ENCODE measurements around the gene ADRM1. TPM values are rescaled to one million over a fixed set of nuclear protein-coding genes. Genes with fewer than 3 reads are reported as not detected.

Gene ADRM1, protein sequence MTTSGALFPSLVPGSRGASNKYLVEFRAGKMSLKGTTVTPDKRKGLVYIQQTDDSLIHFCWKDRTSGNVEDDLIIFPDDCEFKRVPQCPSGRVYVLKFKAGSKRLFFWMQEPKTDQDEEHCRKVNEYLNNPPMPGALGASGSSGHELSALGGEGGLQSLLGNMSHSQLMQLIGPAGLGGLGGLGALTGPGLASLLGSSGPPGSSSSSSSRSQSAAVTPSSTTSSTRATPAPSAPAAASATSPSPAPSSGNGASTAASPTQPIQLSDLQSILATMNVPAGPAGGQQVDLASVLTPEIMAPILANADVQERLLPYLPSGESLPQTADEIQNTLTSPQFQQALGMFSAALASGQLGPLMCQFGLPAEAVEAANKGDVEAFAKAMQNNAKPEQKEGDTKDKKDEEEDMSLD
- 100 to 1,000 TPM in 3 of 4 donors, 10 to 100 TPM in 1; 41.8 to 126 (median 109) TPM for total RNA-seq

GRCh38 chr20:62302341-62303061 lies at the start of gene ADRM1:
TSS of gene ADRM1 (plus strand) at chr20:62302997. CDS start at chr20:62303569, 572 bp downstream.
- intact Hi-C loops (cut with DNase I; ENCODE audit: low total_unique reads) (loop anchor here (2.0 kb wide), 1 partner anchor 74 kb away; no protein-coding TSS in a partner anchor), in situ Hi-C loops (cut with MboI; ENCODE audit: low pct_ligation_motif_present in 1 of 4, low pct_unique_long_range_greater_than_20kb in 1 of 4, low sequenced_read_pairs in 3 of 4) (no loop called here)
- H3K4me3 ChIP-seq, result peak within 1 kb of the TSS; percentile 71 to 98 (median 89)
- peaks cover 15 to 23% (median 20%) of the 10 kb centered on the region in 4 donors for H3K4me1 ChIP-seq
- no peak for TF ChIP-seq EP300 (IDR thresholded peaks at IDR 0.05; ENCODE audit: low read depth)
- peak; percentile 58 for TF ChIP-seq POLR2A (IDR thresholded peaks at IDR 0.05)
- peak; percentile 75 to 90 (median 83) for TF ChIP-seq POLR2AphosphoS5 (IDR thresholded peaks at IDR 0.05)
- TF ChIP-seq, protein P1, sequence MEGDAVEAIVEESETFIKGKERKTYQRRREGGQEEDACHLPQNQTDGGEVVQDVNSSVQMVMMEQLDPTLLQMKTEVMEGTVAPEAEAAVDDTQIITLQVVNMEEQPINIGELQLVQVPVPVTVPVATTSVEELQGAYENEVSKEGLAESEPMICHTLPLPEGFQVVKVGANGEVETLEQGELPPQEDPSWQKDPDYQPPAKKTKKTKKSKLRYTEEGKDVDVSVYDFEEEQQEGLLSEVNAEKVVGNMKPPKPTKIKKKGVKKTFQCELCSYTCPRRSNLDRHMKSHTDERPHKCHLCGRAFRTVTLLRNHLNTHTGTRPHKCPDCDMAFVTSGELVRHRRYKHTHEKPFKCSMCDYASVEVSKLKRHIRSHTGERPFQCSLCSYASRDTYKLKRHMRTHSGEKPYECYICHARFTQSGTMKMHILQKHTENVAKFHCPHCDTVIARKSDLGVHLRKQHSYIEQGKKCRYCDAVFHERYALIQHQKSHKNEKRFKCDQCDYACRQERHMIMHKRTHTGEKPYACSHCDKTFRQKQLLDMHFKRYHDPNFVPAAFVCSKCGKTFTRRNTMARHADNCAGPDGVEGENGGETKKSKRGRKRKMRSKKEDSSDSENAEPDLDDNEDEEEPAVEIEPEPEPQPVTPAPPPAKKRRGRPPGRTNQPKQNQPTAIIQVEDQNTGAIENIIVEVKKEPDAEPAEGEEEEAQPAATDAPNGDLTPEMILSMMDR (IDR thresholded peaks at IDR 0.05), result peak; percentile 91 to 99 (median 96)
- no peaks in the 10 kb centered on the region for H3K27me3 ChIP-seq
- H3K27ac ChIP-seq, result peak within 1 kb of the TSS; percentile 97 to 100 (median 98)
- H3K36me3 ChIP-seq, result peaks cover 0 to 17% (median 2%) of the 10 kb centered on the region in 4 donors
- whole genome bisulfite sequencing, 2 donors (ENCODE audit: low coverage in 1 of 2), result 1% methylated on average over 76 of the region's 81 CpGs; no CpG with 5 or more reads in 1 of the 2 donors
- H3K9me3 ChIP-seq, result no peaks in the 10 kb centered on the region
- peak; percentile 97 for DNase-seq

DNA sequence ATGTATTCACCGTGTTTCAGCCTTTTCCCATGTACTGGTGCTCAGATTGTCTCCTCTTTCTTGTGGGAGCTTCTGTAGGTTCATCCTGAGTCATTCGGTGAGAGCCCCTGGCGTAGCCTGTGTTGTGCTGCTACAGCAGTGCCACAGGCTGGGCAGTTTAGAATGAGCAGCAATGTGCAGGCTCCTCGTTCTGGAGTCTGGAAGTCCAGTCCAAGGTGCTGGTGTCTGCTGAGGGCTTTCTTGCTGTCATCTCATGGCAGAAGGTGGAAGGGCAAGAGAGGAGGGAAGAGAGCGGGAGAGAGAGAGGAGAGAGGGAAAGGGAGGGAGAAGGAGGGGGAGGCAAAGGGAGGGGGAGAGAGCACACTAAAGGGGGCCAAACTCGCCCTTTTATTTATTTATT lies 49.4 kb upstream of the ADRM1 start:
- Histone ChIP-seq H3K4me3 (no peak overlapping the region), H3K27ac (no peak overlapping the region), H3K4me1 (peaks cover 0 to 18% (median 0%) of the 10 kb centered on the region in 4 donors), H3K27me3 (no peaks in the 10 kb centered on the region), H3K36me3 (peaks cover 0 to 16% (median 5%) of the 10 kb centered on the region in 4 donors), H3K9me3 (no peaks in the 10 kb centered on the region)
- in situ Hi-C loops (cut with MboI; ENCODE audit: low pct_ligation_motif_present in 1 of 4, low pct_unique_long_range_greater_than_20kb in 1 of 4, low sequenced_read_pairs in 3 of 4), result no loop called here
- DNase-seq, result no peak
- 87 to 89% methylated on average over 5 to 6 of the region's 6 CpGs for WGBS, 2 donors (ENCODE audit: low coverage in 1 of 2)
- intact Hi-C loops (cut with DNase I; ENCODE audit: low total_unique reads), result no loop called here
- TF ChIP-seq POLR2A (IDR thresholded peaks at IDR 0.05) (no peak), EP300 (IDR thresholded peaks at IDR 0.05; ENCODE audit: low read depth) (no peak), POLR2AphosphoS5 (IDR thresholded peaks at IDR 0.05) (no peak)
- TF ChIP-seq, protein P1 (IDR thresholded peaks at IDR 0.05), result no peak

DNA sequence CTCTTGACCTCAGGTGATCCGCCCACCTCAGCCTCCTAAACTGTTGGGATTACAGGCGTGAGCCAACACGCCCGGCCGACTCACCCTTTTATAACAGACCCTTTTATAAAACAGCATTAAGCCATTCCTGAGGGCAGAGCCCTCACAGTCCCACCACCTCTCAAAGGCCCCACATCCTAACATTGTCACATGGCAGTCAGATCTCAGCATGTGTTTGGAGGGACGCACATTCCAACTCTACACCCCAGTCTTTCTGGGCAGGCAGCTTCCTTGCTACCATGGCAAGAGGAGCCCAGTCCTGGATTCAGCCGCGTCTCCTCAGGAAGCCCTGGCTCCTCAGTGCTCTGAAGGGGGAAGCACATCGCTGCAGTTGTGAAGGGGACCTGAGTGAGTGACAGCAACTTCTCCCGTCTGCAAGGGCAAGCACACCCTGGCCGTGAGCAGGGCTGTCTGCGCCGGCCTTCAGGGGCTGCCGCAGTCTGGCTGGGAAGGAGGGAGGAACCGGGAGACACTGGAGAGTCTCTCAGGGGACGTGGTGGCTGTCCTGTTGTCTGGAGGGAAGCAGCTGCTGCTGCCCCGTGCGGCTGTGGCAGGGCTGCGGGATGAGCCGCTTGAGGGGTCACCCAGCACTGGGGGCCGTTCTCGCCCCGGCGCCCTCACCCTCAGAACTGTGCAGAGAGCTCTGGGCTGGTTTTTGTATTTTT lies 48.6 kb upstream of the ADRM1 start:
- peaks cover 0 to 16% (median 5%) of the 10 kb centered on the region in 4 donors for H3K36me3 ChIP-seq
- peaks cover 0 to 14% (median 0%) of the 10 kb centered on the region in 4 donors for H3K4me1 ChIP-seq
- no peaks in the 10 kb centered on the region for H3K9me3 ChIP-seq
- in situ Hi-C loops (cut with MboI; ENCODE audit: low pct_ligation_motif_present in 1 of 4, low pct_unique_long_range_greater_than_20kb in 1 of 4, low sequenced_read_pairs in 3 of 4), result no loop called here
- no peak overlapping the region for H3K27ac ChIP-seq
- intact Hi-C loops (cut with DNase I; ENCODE audit: low total_unique reads), result no loop called here
- no peak for TF ChIP-seq EP300 (IDR thresholded peaks at IDR 0.05; ENCODE audit: low read depth)
- TF ChIP-seq, protein P1 (IDR thresholded peaks at IDR 0.05), result no peak
- no peak for TF ChIP-seq POLR2A (IDR thresholded peaks at IDR 0.05)
- TF ChIP-seq POLR2AphosphoS5 (IDR thresholded peaks at IDR 0.05), result no peak
- WGBS, 2 donors (ENCODE audit: low coverage in 1 of 2), result 84 to 86% methylated on average over 4 to 12 of the region's 24 CpGs
- H3K27me3 ChIP-seq, result no peaks in the 10 kb centered on the region
- H3K4me3 ChIP-seq, result no peak overlapping the region
- no peak for DNase-seq

Measured in transverse colon (tissue), 4 donors.